Cardiac muscle cell (in vitro differentiated cells and primary cell): ENCODE measurements around the gene CCR2. TPM values are rescaled to one million over a fixed set of nuclear protein-coding genes. Genes with fewer than 3 reads are reported as not detected.
A peak's percentile ranks its signal among the peaks of the same experiment; 100 is the strongest.

Source experiments
- DNase-seq, 2 donors: peaks; one replicate each; pipeline versions ENCODE4 v3.0.0 to v3.0.0-alpha.2; 2010 to 2017; ENCODE audit warnings: low read depth in 1 of 2, low spot score in 1 of 2
- H3K27ac ChIP-seq: fragments of 200-600 bp; sonication (generic); 2 replicates; pipeline ENCODE4 v1.5.1; 2016
- H3K27me3 ChIP-seq: fragments of 200-600 bp; sonication (generic); 2 replicates; pipeline ENCODE4 v1.6.0; 2016; ENCODE audit warnings: control low read depth
- H3K36me3 ChIP-seq: fragments of 200-600 bp; sonication (generic); 2 replicates; pipeline ENCODE4 v1.5.1; 2016; ENCODE audit warnings: control low read depth
- H3K4me1 ChIP-seq: fragments of 200-600 bp; sonication (generic); 2 replicates; pipeline ENCODE4 v1.8.1; 2017; ENCODE audit warnings: low read depth, mild to moderate bottlenecking, mixed run types
- H3K4me3 ChIP-seq: fragments of 200-600 bp; sonication (generic); 2 replicates; pipeline ENCODE4 v1.5.1; 2016; ENCODE audit warnings: mild to moderate bottlenecking
- H3K9me3 ChIP-seq: fragments of 200-600 bp; sonication (generic); 2 replicates; pipeline ENCODE4 v1.5.1; 2017; ENCODE audit warnings: low read depth, mild to moderate bottlenecking, control low read depth
- polyA plus RNA-seq: library from polyadenylated mRNA; unstranded; fragments of >200 nt; fragmentation: Nextera tagmentation; extraction: Ambion mirVana; gene quantifications from 2 replicates; pipeline ENCODE4 v1.2.1, GENCODE V29; 2016
- total RNA-seq: library from RNA; depleted of rRNA; stranded (reverse); fragments of >200 nt; gene quantifications from 2 replicates; pipeline ENCODE4 v1.2.3, GENCODE V29; 2016
- TF ChIP-seq, protein P1 (sequence below): IDR thresholded peaks from 2 replicates; pipeline ENCODE4 v1.5.1; 2012; ENCODE audit warnings: low read depth, mild to moderate bottlenecking, low read length

The CCR2 gene
- total and polyA plus RNA-seq, 2 experiments from 2014 or later, result not detected

DNA sequence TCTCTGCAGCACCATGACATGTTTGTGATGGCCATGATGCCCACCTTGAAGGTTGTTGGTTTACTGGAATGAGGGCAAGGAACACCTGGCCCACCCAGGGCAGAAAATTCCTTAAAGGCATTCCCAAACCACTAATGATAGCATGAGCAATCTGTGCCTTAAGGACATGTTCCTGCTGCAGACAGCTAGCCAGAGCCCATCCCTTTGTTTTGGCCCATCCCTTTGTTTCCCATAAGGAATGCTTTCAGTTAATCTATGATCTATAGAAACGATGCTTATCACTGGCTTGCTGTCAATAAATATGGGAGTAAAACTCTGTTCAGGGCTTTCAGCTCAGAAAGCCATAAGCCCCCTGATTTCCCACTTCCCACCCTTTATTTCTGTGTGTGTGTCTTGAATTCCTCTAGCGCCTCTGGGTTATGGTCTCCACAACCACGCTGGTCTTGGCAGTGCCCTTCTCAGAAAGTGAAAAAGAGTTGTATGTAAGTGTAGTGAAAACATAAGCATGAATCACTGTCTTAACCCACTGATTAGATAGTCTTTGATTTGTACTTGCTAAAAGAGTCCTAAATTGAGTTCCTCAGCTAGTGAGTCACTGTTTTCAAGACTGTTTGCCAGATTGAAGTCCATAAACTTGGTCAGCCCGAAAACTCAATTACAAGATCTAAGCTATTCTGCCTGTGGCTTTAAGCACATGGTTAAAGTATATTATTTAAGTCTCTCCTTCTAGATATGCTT is 19.0 kb upstream of the CCR2 start:
- Histone ChIP-seq H3K4me1 (no peaks in the 10 kb centered on the region), H3K27me3 (no peaks in the 10 kb centered on the region), H3K27ac (no peak overlapping the region), H3K4me3 (no peak overlapping the region), H3K36me3 (no peaks in the 10 kb centered on the region), H3K9me3 (no peaks in the 10 kb centered on the region)
- TF ChIP-seq, protein P1, sequence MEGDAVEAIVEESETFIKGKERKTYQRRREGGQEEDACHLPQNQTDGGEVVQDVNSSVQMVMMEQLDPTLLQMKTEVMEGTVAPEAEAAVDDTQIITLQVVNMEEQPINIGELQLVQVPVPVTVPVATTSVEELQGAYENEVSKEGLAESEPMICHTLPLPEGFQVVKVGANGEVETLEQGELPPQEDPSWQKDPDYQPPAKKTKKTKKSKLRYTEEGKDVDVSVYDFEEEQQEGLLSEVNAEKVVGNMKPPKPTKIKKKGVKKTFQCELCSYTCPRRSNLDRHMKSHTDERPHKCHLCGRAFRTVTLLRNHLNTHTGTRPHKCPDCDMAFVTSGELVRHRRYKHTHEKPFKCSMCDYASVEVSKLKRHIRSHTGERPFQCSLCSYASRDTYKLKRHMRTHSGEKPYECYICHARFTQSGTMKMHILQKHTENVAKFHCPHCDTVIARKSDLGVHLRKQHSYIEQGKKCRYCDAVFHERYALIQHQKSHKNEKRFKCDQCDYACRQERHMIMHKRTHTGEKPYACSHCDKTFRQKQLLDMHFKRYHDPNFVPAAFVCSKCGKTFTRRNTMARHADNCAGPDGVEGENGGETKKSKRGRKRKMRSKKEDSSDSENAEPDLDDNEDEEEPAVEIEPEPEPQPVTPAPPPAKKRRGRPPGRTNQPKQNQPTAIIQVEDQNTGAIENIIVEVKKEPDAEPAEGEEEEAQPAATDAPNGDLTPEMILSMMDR, result no peak
- DNase-seq, result peak in 1 of 2 donors; percentile 65

DNA sequence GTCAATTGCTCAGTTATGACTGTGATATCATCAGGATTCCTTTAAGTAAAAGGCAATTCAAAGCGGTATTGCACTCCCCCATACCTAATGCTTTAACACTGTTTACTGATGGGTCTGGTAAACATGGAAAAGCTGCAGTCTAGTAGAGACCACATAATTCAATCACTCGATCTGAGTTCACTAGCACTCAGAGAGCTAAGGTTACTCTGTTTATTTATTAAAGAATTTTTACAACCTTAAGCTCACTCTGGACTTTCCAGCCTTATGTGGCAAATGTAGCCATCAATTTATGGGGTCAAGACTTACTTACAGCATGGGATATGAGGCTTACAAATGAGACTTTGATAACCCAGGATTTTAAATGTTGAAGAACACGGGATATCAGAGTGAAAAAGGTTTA is 18.4 kb upstream of the CCR2 start:
- H3K36me3 ChIP-seq, result no peaks in the 10 kb centered on the region
- DNase-seq, result no peak
- no peaks in the 10 kb centered on the region for H3K4me1 ChIP-seq
- no peaks in the 10 kb centered on the region for H3K9me3 ChIP-seq
- no peaks in the 10 kb centered on the region for H3K27me3 ChIP-seq
- H3K27ac ChIP-seq, result no peak overlapping the region
- no peak overlapping the region for H3K4me3 ChIP-seq
- TF ChIP-seq, protein P1, result no peak

DNA sequence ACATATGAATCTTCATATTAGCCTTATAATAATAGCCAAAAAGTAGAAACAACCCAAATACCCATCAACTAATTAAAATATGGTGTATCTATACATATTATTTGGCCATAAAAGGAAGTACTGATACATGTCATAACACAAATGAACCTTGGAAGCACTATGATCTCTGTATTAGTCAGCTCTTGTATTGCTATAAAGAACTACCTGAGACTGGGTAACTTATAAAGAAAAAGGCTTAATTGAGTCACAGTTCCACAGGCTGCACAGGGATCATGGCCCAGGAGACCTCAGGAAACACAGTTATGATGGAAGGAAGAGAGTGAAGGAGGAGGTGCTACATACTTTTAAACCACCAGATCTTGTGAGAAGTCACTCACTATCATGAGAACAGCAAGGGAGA is 16.0 kb upstream of the CCR2 start:
- TF ChIP-seq, protein P1, result no peak
- Histone ChIP-seq H3K27me3 (no peaks in the 10 kb centered on the region), H3K36me3 (no peaks in the 10 kb centered on the region), H3K4me3 (no peak overlapping the region), H3K27ac (no peak overlapping the region), H3K4me1 (no peaks in the 10 kb centered on the region), H3K9me3 (no peaks in the 10 kb centered on the region)
- no peak for DNase-seq

DNA sequence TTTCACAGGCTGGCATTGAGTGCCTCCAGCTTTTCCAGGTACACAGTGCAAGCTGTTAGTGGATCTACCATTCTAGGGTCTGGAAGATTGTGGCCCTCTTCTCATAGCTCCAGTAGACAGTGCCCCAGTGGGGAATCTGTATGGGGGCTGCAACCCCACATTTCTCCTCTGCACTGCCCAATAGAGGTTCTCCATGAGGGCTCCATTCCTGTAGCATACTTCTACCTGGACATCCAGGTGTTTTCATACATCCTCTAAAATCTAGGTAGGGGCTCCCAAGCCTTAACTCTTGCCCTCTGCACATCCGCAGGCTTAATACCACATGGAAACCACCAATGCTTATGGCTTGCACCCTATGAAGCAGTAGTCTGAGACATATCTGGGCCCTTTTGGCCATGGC is 15.1 kb upstream of the CCR2 start:
- H3K27ac ChIP-seq, result no peak overlapping the region
- H3K27me3 ChIP-seq, result no peaks in the 10 kb centered on the region
- no peaks in the 10 kb centered on the region for H3K9me3 ChIP-seq
- TF ChIP-seq, protein P1, result no peak
- no peaks in the 10 kb centered on the region for H3K4me1 ChIP-seq
- H3K4me3 ChIP-seq, result no peak overlapping the region
- H3K36me3 ChIP-seq, result no peaks in the 10 kb centered on the region
- DNase-seq, result no peak

DNA sequence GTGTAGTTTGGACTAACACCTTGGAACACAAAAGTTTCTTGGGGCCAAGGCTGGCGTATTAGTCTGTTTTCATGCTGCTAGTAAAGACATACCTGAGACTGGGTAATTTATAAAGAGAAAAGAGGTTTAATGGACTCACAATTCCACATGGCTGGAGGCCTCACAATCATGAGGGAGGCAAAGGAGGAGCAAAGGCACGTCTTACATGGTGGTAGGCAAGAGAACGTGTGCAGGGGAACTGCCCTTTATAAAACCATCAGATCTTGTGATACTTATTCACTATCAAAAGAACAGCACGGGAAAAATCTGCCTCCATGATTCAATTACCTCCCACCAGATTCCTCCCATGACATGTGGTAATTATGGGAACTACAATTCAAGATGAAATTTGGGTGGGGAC is 9.4 kb upstream of the CCR2 start:
- H3K27me3 ChIP-seq, result no peaks in the 10 kb centered on the region
- TF ChIP-seq, protein P1, result no peak
- no peaks in the 10 kb centered on the region for H3K4me1 ChIP-seq

More for the DNA sequence above, 9.4 kb upstream of the CCR2 start:
- DNase-seq, result no peak
- no peak overlapping the region for H3K27ac ChIP-seq
- H3K36me3 ChIP-seq, result no peaks in the 10 kb centered on the region
- H3K9me3 ChIP-seq, result no peaks in the 10 kb centered on the region
- H3K4me3 ChIP-seq, result no peak overlapping the region
